ENCODE results near the gene RNU6-9.

The RNU6-9 gene

GRCh38 chr19:858868-859843 is 34.1 kb upstream of the RNU6-9 start, which contains the start of gene CFD:
Gene CFD (plus strand): TSS chr19:859664. CDS start chr19:859690, 26 bp downstream.
- no peaks in the 10 kb centered on the region for H3K9me3 ChIP-seq (ENCODE audit: insufficient read depth, low read length)
- no peaks in the 10 kb centered on the region for H3K36me3 ChIP-seq (replicated peaks; ENCODE audit: low read depth, low read length)
- H3K79me2 ChIP-seq (ENCODE audit: low read length): no peaks in the 10 kb centered on the region
- H3K27ac ChIP-seq (ENCODE audit: low read length): no peak within 1 kb of the TSS
- no peak for TF ChIP-seq EZH2phosphoT487 (IDR thresholded peaks at IDR 0.05; ENCODE audit: low read depth)
- TF ChIP-seq CTCF (IDR thresholded peaks at IDR 0.05; ENCODE audit: low read depth, low read length): no peak
- no peaks in the 10 kb centered on the region for H3K27me3 ChIP-seq (ENCODE audit: low read depth, low read length)
- H3K4me3 ChIP-seq (ENCODE audit: low read length): no peak within 1 kb of the TSS
- H3K4me1 ChIP-seq (ENCODE audit: low read length): peaks cover 9% of the 10 kb centered on the region
- H3K4me2 ChIP-seq (ENCODE audit: low read length): no peak within 1 kb of the TSS
- no peak within 1 kb of the TSS for H3K9ac ChIP-seq (ENCODE audit: low read length)
- H2AFZ ChIP-seq (ENCODE audit: low read depth, low read length): no peak within 1 kb of the TSS
- no peaks in the 10 kb centered on the region for H4K20me1 ChIP-seq (ENCODE audit: insufficient read depth, low read length)

GRCh38 chr19:861141-861755 is 32.0 kb upstream of the RNU6-9 start:
- Histone ChIP-seq H3K9me3 (ENCODE audit: insufficient read depth, low read length) (no peaks in the 10 kb centered on the region), H3K9ac (ENCODE audit: low read length) (no peak overlapping the region), H3K27ac (ENCODE audit: low read length) (no peak overlapping the region), H3K36me3 (replicated peaks; ENCODE audit: low read depth, low read length) (peaks cover 3% of the 10 kb centered on the region), H3K4me3 (ENCODE audit: low read length) (no peak overlapping the region), H3K4me1 (ENCODE audit: low read length) (peaks cover 20% of the 10 kb centered on the region), H4K20me1 (ENCODE audit: insufficient read depth, low read length) (no peaks in the 10 kb centered on the region), H3K79me2 (ENCODE audit: low read length) (no peaks in the 10 kb centered on the region), H3K4me2 (ENCODE audit: low read length) (no peak overlapping the region), H3K27me3 (ENCODE audit: low read depth, low read length) (no peaks in the 10 kb centered on the region), H2AFZ (ENCODE audit: low read depth, low read length) (no peak overlapping the region)
- TF ChIP-seq CTCF (IDR thresholded peaks at IDR 0.05; ENCODE audit: low read depth, low read length) (no peak), EZH2phosphoT487 (IDR thresholded peaks at IDR 0.05; ENCODE audit: low read depth) (no peak)

- peaks cover 3% of the 10 kb centered on the region for H3K36me3 ChIP-seq (replicated peaks; ENCODE audit: low read depth, low read length)
- no peak overlapping the region for H3K9ac ChIP-seq (ENCODE audit: low read length)
- H3K27ac ChIP-seq (ENCODE audit: low read length): no peak overlapping the region
- H3K9me3 ChIP-seq (ENCODE audit: insufficient read depth, low read length): no peaks in the 10 kb centered on the region
- H3K79me2 ChIP-seq (ENCODE audit: low read length): no peaks in the 10 kb centered on the region
- H3K4me3 ChIP-seq (ENCODE audit: low read length): no peak overlapping the region
- no peak for TF ChIP-seq CTCF (IDR thresholded peaks at IDR 0.05; ENCODE audit: low read depth, low read length)
- TF ChIP-seq EZH2phosphoT487 (IDR thresholded peaks at IDR 0.05; ENCODE audit: low read depth): no peak
- no peaks in the 10 kb centered on the region for H3K27me3 ChIP-seq (ENCODE audit: low read depth, low read length)
- H3K4me2 ChIP-seq (ENCODE audit: low read length): no peak overlapping the region
- H2AFZ ChIP-seq (ENCODE audit: low read depth, low read length): no peak overlapping the region
- H4K20me1 ChIP-seq (ENCODE audit: insufficient read depth, low read length): no peaks in the 10 kb centered on the region
- H3K4me1 ChIP-seq (ENCODE audit: low read length): peaks cover 20% of the 10 kb centered on the region
Observed at GRCh38 chr19:861756-862580, 31.3 kb upstream of the RNU6-9 start.

Data from OCI-LY3 (cell line).